Activated T-helper 2 cell treated with anti-CD3 and anti-CD28 coated beads, Interferon-gamma antibody, Interleukin-2, Interleukin-4, amounts not matched to agents 10 μg/mL and 5 μg/mL and 100 μg/mL, durations not matched to agents 14 hours and 24 hours and 36 hours (primary cell): ENCODE measurements around the gene SNAPC3. TPM values are rescaled to one million over a fixed set of nuclear protein-coding genes. Genes with fewer than 3 reads are reported as not detected.
"Not testable (repeated sequence)": the region's sequence is repeated elsewhere in the genome, so short reads cannot be mapped to it uniquely, and the experiment has no call there.

Experiments used
- DNase-seq: peaks from one replicate; pipeline ENCODE4 v3.0.0; 2021; ENCODE audit warnings: low spot score
- H3K27ac Mint-ChIP-seq: one replicate; pipeline ENCODE4 v1.8.0; 2021; ENCODE audit warnings: mixed read lengths
- H3K27me3 Mint-ChIP-seq: one replicate; pipeline ENCODE4 v1.8.0; 2021; ENCODE audit warnings: low read depth, mixed read lengths
- H3K36me3 Mint-ChIP-seq: one replicate; pipeline ENCODE4 v1.8.0; 2021; ENCODE audit warnings: low read depth, mixed read lengths
- H3K4me1 Mint-ChIP-seq: one replicate; pipeline ENCODE4 v1.8.0; 2021; ENCODE audit warnings: low read depth, mixed read lengths
- H3K4me3 Mint-ChIP-seq: one replicate; pipeline ENCODE4 v1.8.0; 2021; ENCODE audit warnings: low read depth, mild to moderate bottlenecking, moderate library complexity, mixed read lengths
- H3K9me3 Mint-ChIP-seq: one replicate; pipeline ENCODE4 v1.8.0; 2021; ENCODE audit warnings: mixed read lengths
- intact Hi-C: fragments of 100-400 bp; cut with micrococcal nuclease; formaldehyde crosslinking; loops from one replicate; pipeline ENCODE4 v1.15.1; 2023
- total RNA-seq: library from RNA; stranded (reverse); gene quantifications from 2 replicates; pipeline ENCODE4 v1.2.3, GENCODE V29; 2022

Gene SNAPC3
- total RNA-seq, 1 donor from 2014 or later = 34.7 TPM

GRCh38 chr9:15430920-15431844, 8.5 kb downstream of the SNAPC3 start:
- H3K4me1 Mint-ChIP-seq = peaks cover 38% of the 10 kb centered on the region
- no peaks in the 10 kb centered on the region for H3K9me3 Mint-ChIP-seq
- no peak overlapping the region for H3K27ac Mint-ChIP-seq
- no peak for DNase-seq
- no peak overlapping the region for H3K4me3 Mint-ChIP-seq
- H3K27me3 Mint-ChIP-seq = no peaks in the 10 kb centered on the region
- intact Hi-C loops = no loop called here
- H3K36me3 Mint-ChIP-seq = peaks cover 72% of the 10 kb centered on the region

DNA sequence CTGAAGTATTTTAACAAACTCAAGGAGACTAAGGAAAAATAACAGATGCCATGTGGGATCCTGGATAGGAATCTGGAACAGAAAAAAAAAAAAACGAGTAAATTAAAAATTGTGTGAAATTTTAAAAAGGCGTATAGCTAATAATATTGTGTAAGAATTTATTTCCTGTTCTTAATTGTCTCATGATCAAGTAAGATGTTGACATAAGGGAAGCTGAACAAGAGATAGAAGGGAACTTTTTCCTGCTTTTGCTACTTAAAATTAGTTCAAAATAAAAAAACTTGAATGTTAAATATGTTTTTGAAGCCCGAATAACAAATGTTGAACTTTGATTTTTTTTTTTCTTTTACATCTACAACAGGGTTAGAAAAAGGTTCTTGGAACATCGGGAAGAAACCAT, 10.5 kb downstream of the SNAPC3 start:
- DNase-seq = no peak
- Mint-ChIP-seq H3K4me3 (no peak overlapping the region), H3K9me3 (no peaks in the 10 kb centered on the region), H3K27ac (no peak overlapping the region), H3K4me1 (peaks cover 41% of the 10 kb centered on the region), H3K36me3 (peaks cover 76% of the 10 kb centered on the region), H3K27me3 (no peaks in the 10 kb centered on the region)
- intact Hi-C loops = no loop called here

DNA sequence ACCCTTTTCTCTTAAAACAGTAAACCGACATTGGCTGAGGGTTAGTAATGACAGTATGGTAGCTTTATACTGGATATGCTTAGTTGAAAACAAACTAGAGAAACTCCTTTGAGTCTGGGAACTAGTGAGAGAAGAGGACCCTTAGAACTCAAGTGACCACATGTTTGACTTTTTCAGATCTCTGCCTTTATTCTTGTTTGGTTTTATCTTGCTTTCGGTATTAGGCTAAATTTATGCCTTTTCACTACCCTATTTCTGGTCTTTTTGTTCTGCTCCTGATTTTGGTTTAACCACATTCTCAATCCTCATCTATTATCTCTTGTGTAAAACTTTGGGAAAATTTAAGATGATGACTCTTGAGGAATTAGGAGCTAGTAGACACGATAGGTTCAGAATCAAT, 11.0 kb downstream of the SNAPC3 start:
- Mint-ChIP-seq H3K36me3 (peaks cover 76% of the 10 kb centered on the region), H3K9me3 (no peaks in the 10 kb centered on the region), H3K4me1 (peaks cover 41% of the 10 kb centered on the region), H3K27ac (no peak overlapping the region), H3K4me3 (no peak overlapping the region), H3K27me3 (no peaks in the 10 kb centered on the region)
- intact Hi-C loops = no loop called here
- DNase-seq = no peak

- H3K4me3 Mint-ChIP-seq = no peak overlapping the region
- H3K4me1 Mint-ChIP-seq = peaks cover 17% of the 10 kb centered on the region
- H3K36me3 Mint-ChIP-seq = peaks cover 84% of the 10 kb centered on the region
- H3K27ac Mint-ChIP-seq = no peak overlapping the region
- H3K27me3 Mint-ChIP-seq = no peaks in the 10 kb centered on the region
- peaks cover 7% of the 10 kb centered on the region for H3K9me3 Mint-ChIP-seq
- DNase-seq = no peak
- intact Hi-C loops = no loop called here
These were observed 16.2 kb downstream of the SNAPC3 start for GRCh38 chr9:15438891-15439290.

- H3K4me3 Mint-ChIP-seq, H3K27ac Mint-ChIP-seq, DNase-seq, H3K27me3 Mint-ChIP-seq, intact Hi-C loops, H3K9me3 Mint-ChIP-seq: not testable (repeated sequence)
- Mint-ChIP-seq H3K36me3 (peaks cover 85% of the 10 kb centered on the region), H3K4me1 (peaks cover 17% of the 10 kb centered on the region)
These were observed 19.2 kb downstream of the SNAPC3 start for GRCh38 chr9:15441841-15442240.

DNA sequence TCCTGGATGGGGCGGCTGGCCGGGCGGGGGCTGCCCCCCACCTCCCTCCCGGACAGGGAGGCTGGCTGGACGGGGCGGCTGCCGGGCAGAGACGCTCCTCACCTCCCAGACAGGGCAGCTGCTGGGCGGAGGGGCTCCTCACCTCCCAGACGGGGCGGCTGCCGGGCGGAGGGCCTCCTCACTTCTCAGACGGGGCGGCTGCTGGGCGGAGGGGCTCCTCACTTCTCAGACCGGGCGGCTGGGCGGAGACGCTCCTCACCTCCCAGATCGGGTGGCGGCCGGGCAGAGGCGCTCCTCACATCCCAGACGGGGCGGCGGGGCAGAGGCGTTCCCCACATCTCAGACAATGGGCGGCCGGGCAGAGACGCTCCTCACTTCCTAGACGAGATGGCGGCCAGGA, 19.6 kb downstream of the SNAPC3 start:
- H3K27ac Mint-ChIP-seq, intact Hi-C loops: not testable (repeated sequence)
- H3K36me3 Mint-ChIP-seq = peaks cover 86% of the 10 kb centered on the region

GRCh38 chr9:15444141-15444540, 21.5 kb downstream of the SNAPC3 start:
- no peak for DNase-seq
- Mint-ChIP-seq H3K27ac (no peak overlapping the region), H3K4me1 (peaks cover 9% of the 10 kb centered on the region), H3K9me3 (peaks cover 7% of the 10 kb centered on the region), H3K27me3 (no peaks in the 10 kb centered on the region), H3K36me3 (peaks cover 84% of the 10 kb centered on the region), H3K4me3 (no peak overlapping the region)
- intact Hi-C loops = no loop called here

More for the DNA sequence above, 19.6 kb downstream of the SNAPC3 start:
- not testable (repeated sequence) for DNase-seq, H3K4me3 Mint-ChIP-seq, H3K27me3 Mint-ChIP-seq, H3K9me3 Mint-ChIP-seq
- peaks cover 16% of the 10 kb centered on the region for H3K4me1 Mint-ChIP-seq

- H3K4me1 Mint-ChIP-seq = no peaks in the 10 kb centered on the region
- H3K27me3 Mint-ChIP-seq = no peaks in the 10 kb centered on the region
- DNase-seq = no peak
- H3K27ac Mint-ChIP-seq = no peak overlapping the region
- H3K4me3 Mint-ChIP-seq = no peak overlapping the region
- peaks cover 53% of the 10 kb centered on the region for H3K36me3 Mint-ChIP-seq
- intact Hi-C loops = no loop called here
- no peaks in the 10 kb centered on the region for H3K9me3 Mint-ChIP-seq
These were observed 31.3 kb downstream of the SNAPC3 start for GRCh38 chr9:15453956-15454355.

- no peak overlapping the region for H3K27ac Mint-ChIP-seq
- DNase-seq = no peak
- H3K36me3 Mint-ChIP-seq = peaks cover 59% of the 10 kb centered on the region
- intact Hi-C loops = no loop called here
- H3K27me3 Mint-ChIP-seq = no peaks in the 10 kb centered on the region
- no peak overlapping the region for H3K4me3 Mint-ChIP-seq
- H3K4me1 Mint-ChIP-seq = no peaks in the 10 kb centered on the region
- no peaks in the 10 kb centered on the region for H3K9me3 Mint-ChIP-seq
These were observed 38.4 kb downstream of the SNAPC3 start for GRCh38 chr9:15461056-15461455.

GRCh38 chr9:15461601-15462000, 38.9 kb downstream of the SNAPC3 start:
- H3K27ac Mint-ChIP-seq = no peak overlapping the region
- intact Hi-C loops = no loop called here
- DNase-seq = no peak
- H3K4me3 Mint-ChIP-seq = no peak overlapping the region
- peaks cover under 1% of the 10 kb centered on the region for H3K4me1 Mint-ChIP-seq
- peaks cover 61% of the 10 kb centered on the region for H3K36me3 Mint-ChIP-seq
- no peaks in the 10 kb centered on the region for H3K9me3 Mint-ChIP-seq
- no peaks in the 10 kb centered on the region for H3K27me3 Mint-ChIP-seq

GRCh38 chr9:15468145-15468544, 45.5 kb downstream of the SNAPC3 start:
- no peaks in the 10 kb centered on the region for H3K9me3 Mint-ChIP-seq
- DNase-seq = no peak
- H3K27ac Mint-ChIP-seq = no peak overlapping the region
- H3K4me3 Mint-ChIP-seq = no peak overlapping the region
- no peaks in the 10 kb centered on the region for H3K27me3 Mint-ChIP-seq
- intact Hi-C loops = no loop called here
- peaks cover 70% of the 10 kb centered on the region for H3K36me3 Mint-ChIP-seq
- peaks cover 9% of the 10 kb centered on the region for H3K4me1 Mint-ChIP-seq

GRCh38 chr9:15469406-15469805, 46.7 kb downstream of the SNAPC3 start:
- H3K9me3 Mint-ChIP-seq = no peaks in the 10 kb centered on the region
- intact Hi-C loops = no loop called here
- peaks cover 70% of the 10 kb centered on the region for H3K36me3 Mint-ChIP-seq
- no peaks in the 10 kb centered on the region for H3K27me3 Mint-ChIP-seq
- H3K4me3 Mint-ChIP-seq = no peak overlapping the region
- H3K27ac Mint-ChIP-seq = no peak overlapping the region
- no peak for DNase-seq
- peaks cover 11% of the 10 kb centered on the region for H3K4me1 Mint-ChIP-seq

DNA sequence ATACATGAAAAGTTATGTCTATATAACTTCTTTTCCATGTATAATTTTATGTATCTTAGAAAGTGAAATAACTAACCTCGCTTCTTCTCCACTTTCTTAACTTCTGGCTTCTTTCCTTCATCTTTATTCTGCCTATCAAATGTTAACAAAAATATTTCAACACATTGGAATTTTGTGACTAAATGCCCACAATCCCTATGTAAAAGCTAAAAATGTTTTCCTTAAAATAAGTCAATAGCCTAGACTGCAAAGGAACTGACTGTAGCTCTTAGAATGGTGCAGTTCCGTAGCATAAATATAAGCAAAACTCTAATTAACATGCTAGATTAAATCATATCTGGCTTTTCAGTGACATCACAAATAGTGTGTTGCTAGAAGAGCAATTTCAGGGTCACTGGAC, 47.2 kb downstream of the SNAPC3 start:
- H3K9me3 Mint-ChIP-seq = no peaks in the 10 kb centered on the region

More for the DNA sequence above, 47.2 kb downstream of the SNAPC3 start:
- peaks cover 11% of the 10 kb centered on the region for H3K4me1 Mint-ChIP-seq
- H3K27me3 Mint-ChIP-seq = no peaks in the 10 kb centered on the region
- H3K4me3 Mint-ChIP-seq = no peak overlapping the region
- DNase-seq = no peak
- H3K36me3 Mint-ChIP-seq = peaks cover 66% of the 10 kb centered on the region
- intact Hi-C loops = no loop called here
- H3K27ac Mint-ChIP-seq = no peak overlapping the region
